G401.6 (cell line): ENCODE measurements around the gene CPO.

ENCODE experiments used
- FAIRE-seq: peaks from 2 replicates; lab custom pipeline; 2012; peaks lifted over from hg19 to GRCh38; lab: Jason Lieb, UNC

The CPO gene

DNA sequence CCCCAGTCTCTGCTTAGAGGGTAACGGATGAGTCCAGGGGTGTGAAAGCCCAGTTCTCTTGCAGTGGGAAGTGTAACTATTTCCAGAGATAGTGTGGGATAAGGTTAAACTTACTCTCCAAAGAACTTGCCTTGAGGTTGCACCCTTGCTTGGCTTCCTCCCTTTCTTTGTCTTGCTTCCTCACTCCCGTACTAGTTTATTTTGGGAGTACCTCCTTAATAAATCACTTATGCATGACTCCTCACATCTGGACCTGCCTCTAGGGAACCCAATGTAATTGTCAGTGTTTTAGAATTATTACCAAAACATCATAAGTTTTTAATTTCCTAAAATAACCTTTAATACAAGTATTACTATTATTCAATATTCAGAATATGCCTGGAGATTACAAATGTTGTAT, 35.2 kb downstream of the CPO start:
- FAIRE-seq: no peak

GRCh38 chr2:206978746-206979145, 39.4 kb downstream of the CPO start:
- FAIRE-seq: no peak

- FAIRE-seq: no peak
These were observed 40.0 kb downstream of the CPO start for GRCh38 chr2:206979365-206979764.

GRCh38 chr2:206979922-206980321, 40.6 kb downstream of the CPO start:
- FAIRE-seq: no peak

DNA sequence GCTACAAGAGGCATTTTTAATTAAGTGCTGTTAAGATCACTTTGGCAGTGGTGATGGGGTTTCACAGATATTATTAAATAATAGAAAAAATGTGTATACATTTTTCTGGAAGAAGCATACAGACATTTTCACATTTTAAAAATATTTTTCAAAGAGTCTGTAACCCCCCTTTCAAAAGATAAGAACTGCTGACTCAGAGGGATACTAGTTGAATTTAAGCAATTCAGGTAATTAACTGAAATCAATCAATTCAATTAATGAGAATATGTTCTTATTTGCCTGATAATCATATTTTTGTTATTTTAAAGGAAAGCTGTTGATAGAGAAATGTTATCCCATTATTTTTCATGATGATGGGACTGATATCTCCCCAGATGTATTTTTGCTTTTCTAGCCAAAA, 41.1 kb downstream of the CPO start:
- FAIRE-seq: no peak

DNA sequence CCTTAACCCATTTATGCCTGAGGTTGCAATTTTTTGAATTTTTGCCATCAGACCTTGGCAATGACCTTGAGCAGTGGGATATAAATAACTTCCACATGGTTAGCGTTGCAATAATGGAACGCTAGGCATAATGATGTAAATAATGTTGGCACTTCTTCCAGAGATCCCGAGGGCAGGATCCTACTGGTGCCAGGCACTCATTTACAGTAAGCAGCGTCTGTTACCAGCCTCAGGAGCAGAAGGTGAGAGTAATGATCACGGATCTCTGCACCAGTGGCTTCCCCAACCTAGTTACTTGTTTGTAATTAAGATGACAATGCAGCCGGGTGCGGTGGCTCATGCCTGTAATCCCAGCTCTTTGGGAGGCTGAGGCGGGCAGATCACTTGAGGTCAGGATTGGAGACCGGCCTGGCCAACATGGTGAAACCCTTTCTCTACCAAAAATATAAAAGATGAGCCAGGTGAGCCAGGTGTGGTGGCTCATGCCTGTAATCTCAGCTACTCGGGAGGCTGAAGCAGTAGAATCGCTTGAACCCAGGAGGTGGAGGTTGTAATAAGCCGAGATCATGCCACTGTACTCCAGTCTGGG, 41.9 kb downstream of the CPO start:
- no peak for FAIRE-seq

GRCh38 chr2:206981739-206982340, 42.5 kb downstream of the CPO start:
- no peak for FAIRE-seq

- FAIRE-seq: no peak
These were observed 43.1 kb downstream of the CPO start for GRCh38 chr2:206982360-206982955.

- no peak for FAIRE-seq
These were observed 44.0 kb downstream of the CPO start for GRCh38 chr2:206983161-206983859.

DNA sequence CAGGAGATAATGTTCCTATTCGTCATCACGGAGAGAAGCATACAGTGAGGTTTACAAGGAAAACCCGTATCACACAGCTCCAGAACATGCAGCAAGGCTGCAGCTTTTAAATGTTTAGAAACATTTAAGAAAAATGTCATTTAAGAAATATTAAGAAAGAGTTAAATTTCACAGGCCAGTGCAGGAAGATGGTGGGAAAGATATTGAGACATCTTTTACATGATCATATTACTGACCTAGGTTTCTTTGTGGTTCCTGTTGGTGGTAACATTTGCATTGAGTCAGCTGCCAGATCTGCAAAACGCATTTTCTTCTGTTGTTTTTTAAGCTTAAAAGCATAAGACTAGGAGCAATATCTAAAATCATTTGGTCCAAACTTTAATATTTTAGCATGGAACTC, 44.9 kb downstream of the CPO start:
- no peak for FAIRE-seq

- FAIRE-seq: no peak
These were observed 47.6 kb downstream of the CPO start for GRCh38 chr2:206986943-206987342.

- FAIRE-seq: no peak
These were observed 48.5 kb downstream of the CPO start for GRCh38 chr2:206987810-206988209.

DNA sequence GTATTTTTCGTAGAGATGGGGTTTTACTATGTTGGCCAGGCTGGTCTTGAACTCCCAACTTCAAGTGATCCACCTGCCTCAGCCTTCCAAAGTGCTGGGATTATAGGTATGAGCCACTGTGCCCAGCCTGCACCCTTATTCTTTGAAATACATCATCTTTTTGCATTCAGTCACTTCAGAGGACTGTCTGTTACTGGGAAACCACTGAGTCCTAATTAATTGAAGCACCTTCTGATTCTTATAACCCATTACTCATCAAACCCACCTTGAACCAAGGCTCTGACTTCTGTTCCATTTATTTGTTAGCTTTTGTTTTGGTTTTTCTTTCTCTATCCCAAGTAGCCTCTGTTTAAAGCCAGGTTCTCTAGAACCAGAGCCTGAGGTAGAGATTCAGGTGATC, 49.6 kb downstream of the CPO start:
- FAIRE-seq: no peak

DNA sequence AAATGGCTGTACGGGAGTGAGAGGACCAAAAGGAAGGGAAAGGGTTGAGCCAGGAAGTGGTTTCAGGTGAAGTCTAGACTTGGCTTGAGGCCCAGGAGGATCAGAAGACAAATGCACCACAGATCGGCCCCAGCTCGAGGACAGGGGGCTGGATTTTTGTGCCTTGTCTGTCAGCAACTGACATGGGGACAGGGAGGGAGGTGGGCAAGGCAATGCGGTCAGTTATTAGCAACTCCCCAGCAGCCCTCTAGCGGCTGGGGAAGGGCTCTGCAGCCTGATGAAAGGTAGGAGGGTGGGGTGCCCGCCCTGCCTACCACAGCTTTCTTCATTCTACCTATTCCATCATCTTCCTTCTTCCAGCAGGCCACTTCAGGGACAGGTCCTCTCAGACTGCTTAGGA, 50.0 kb downstream of the CPO start:
- no peak for FAIRE-seq

DNA sequence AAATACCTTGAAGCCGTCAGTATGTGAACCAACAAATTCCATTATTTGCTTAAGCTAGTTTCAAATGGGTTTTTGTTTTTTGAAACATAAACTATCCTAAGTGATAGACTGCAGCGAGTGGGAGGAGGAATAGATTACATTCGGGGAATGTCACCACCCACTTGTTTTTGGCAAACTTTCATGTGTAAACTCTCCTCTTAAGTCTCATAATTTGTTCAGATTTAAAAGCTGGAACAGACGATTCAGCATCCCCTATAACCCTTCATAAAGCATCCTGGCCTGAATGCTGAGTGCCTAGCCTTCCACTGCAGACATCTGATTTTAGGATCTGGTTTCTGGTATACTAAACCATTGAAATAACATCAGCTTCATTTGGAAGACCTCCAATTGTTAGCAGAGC, 51.0 kb downstream of the CPO start:
- FAIRE-seq: no peak

- no peak for FAIRE-seq
These were observed 51.8 kb downstream of the CPO start for GRCh38 chr2:206991070-206991469.

GRCh38 chr2:206993396-206993911, 54.1 kb downstream of the CPO start:
- FAIRE-seq: no peak

GRCh38 chr2:206993964-206994363, 54.6 kb downstream of the CPO start:
- no peak for FAIRE-seq

DNA sequence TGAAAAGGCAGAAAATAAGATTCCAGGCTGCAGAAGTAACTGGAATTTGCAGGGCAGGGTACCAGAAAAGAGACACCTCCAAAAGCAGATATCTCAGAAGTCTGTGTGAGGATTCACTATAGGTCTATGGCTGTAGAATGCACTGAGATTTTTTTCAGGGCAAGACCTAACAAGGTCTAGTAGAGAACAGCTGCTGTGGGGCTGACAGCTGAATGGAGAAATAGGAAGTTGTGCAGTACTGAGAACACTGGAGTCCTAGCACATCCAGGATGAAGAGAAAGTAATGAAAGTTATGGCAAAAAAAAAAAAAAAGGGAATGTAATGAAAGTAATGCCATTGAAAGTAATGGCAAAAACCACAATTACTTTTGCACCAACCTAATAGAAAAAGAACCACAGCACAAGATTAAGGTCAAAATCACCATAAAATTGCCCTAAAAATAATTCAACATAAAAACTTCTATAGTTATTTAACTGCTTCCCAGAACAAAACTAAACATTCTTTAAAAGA, 57.3 kb downstream of the CPO start:
- no peak for FAIRE-seq

DNA sequence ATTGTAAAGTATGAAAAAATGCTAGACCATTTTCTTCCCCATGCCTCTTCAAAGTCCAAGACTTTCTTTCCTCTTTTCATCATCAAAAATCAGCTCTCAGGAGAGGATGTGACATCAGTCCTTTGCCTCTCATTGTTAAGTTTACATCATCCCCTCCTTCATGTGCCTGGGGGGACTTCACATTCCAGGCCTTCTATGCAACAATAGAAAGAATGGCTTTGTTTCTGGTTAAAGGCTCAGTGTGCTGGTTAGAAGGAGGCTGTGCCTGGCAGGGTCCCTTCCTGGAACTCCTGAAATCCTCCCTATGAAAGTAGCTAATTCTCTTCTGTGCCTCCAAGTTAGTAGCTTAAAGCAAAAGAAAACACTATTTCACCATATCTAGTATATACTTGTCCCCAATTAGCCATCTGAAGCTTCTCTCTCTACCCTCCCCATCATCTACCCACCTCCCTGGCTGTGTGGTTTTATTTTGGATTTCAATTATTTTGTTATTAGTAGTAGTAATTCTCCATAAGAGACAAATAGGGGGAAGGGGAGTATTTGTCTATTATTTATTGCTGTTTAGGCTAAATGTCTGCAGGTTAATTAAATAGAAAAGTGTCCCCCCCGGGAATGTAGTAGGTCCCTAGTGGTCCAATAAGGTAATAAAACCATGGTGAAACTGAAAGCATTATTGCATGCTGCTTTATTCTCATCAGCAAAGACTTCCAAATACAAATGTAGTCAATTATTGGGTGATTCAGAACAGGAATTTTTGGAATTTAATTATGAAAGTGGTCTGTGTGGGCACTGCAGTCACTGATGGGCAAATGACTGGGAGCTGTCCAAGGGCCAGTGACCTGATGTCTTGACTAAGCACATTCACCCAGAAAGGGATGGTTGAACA, 69.0 kb downstream of the CPO start:
- no peak for FAIRE-seq

- FAIRE-seq: no peak
These were observed 73.1 kb downstream of the CPO start for GRCh38 chr2:207012461-207012860.

- FAIRE-seq: no peak
These were observed 75.1 kb downstream of the CPO start for GRCh38 chr2:207014424-207014823.
